KMS-11 (cell line): ENCODE results near the gene SHROOM3.
A peak's percentile ranks its signal among the peaks of the same experiment; 100 is the strongest.

Experiments used
- H2AFZ ChIP-seq: fragments of 200-600 bp; sonication (generic); 2 replicates; pipeline ENCODE4 v1.6.1; 2016; ENCODE audit warnings: antibody characterized with exemption, mixed run types, low read depth
- H3K27ac ChIP-seq: fragments of 200-600 bp; sonication (generic); 2 replicates; pipeline ENCODE4 v1.6.1; 2016; ENCODE audit warnings: mild to moderate bottlenecking, mixed run types
- H3K27me3 ChIP-seq: fragments of 200-600 bp; sonication (generic); 2 replicates; pipeline ENCODE4 v1.6.1; 2017; ENCODE audit warnings: mild to moderate bottlenecking, low read depth, mixed run types, moderate library complexity; ENCODE audit not compliant: insufficient read depth
- H3K36me3 ChIP-seq: fragments of 200-600 bp; sonication (generic); 2 replicates; pipeline ENCODE4 v1.6.1; 2017; ENCODE audit warnings: mild to moderate bottlenecking, mixed run types; ENCODE audit not compliant: insufficient read depth
- H3K4me1 ChIP-seq: fragments of 200-600 bp; sonication (generic); 2 replicates; pipeline ENCODE4 v1.6.1; 2016; ENCODE audit warnings: mild to moderate bottlenecking, low read depth, mixed run types; ENCODE audit not compliant: poor library complexity, severe bottlenecking
- H3K4me2 ChIP-seq: fragments of 200-600 bp; sonication (generic); 2 replicates; pipeline ENCODE4 v1.7.0; 2016; ENCODE audit warnings: mild to moderate bottlenecking, mixed run types
- H3K4me3 ChIP-seq: fragments of 200-600 bp; sonication (generic); IDR thresholded peaks from 2 replicates; pipeline ENCODE4 v1.6.1; 2017; ENCODE audit warnings: low read depth, low read length, mixed read lengths; ENCODE audit not compliant: insufficient read depth
- H3K79me2 ChIP-seq: fragments of 200-600 bp; sonication (generic); 2 replicates; pipeline ENCODE4 v1.6.1; 2016; ENCODE audit warnings: low read depth, mixed run types; ENCODE audit not compliant: insufficient read depth
- H3K9ac ChIP-seq: fragments of 200-600 bp; sonication (generic); 2 replicates; pipeline ENCODE4 v1.6.1; 2016; ENCODE audit warnings: mild to moderate bottlenecking, mixed run types
- H4K20me1 ChIP-seq: fragments of 200-600 bp; sonication (generic); 2 replicates; pipeline ENCODE4 v1.6.1; 2016; ENCODE audit warnings: mild to moderate bottlenecking, mixed run types; ENCODE audit not compliant: insufficient read depth
- TF ChIP-seq, protein P1 (sequence below): fragments of 200-600 bp; sonication (generic); conservative IDR thresholded peaks from 2 replicates; pipeline ENCODE4 v1.6.1; 2017; ENCODE audit warnings: low read depth, mild to moderate bottlenecking, antibody characterized with exemption, low read length, moderate library complexity, mixed read lengths

Gene SHROOM3

DNA sequence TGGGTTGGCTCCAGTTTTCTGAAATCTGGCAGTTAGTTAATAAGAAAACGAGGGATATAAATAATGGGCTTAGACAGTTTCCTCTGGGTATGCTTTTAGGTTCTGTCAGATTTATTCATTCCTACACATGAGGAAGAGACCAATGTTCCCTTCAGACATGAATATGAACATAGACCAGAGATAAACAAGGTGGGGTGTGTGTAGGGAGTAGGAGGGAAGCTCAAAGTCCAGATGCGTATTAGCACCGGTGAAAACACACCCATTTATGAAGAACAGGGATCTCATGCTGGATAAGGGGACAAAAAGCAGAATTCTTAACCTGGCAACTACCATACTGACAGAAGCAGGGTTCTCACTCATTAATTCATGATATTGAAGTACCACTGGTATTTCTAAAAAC is 240.0 kb downstream of the SHROOM3 start:
- TF ChIP-seq, protein P1, sequence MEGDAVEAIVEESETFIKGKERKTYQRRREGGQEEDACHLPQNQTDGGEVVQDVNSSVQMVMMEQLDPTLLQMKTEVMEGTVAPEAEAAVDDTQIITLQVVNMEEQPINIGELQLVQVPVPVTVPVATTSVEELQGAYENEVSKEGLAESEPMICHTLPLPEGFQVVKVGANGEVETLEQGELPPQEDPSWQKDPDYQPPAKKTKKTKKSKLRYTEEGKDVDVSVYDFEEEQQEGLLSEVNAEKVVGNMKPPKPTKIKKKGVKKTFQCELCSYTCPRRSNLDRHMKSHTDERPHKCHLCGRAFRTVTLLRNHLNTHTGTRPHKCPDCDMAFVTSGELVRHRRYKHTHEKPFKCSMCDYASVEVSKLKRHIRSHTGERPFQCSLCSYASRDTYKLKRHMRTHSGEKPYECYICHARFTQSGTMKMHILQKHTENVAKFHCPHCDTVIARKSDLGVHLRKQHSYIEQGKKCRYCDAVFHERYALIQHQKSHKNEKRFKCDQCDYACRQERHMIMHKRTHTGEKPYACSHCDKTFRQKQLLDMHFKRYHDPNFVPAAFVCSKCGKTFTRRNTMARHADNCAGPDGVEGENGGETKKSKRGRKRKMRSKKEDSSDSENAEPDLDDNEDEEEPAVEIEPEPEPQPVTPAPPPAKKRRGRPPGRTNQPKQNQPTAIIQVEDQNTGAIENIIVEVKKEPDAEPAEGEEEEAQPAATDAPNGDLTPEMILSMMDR, result no peak
- no peaks in the 10 kb centered on the region for H3K79me2 ChIP-seq
- H4K20me1 ChIP-seq, result no peaks in the 10 kb centered on the region
- H3K4me2 ChIP-seq, result no peak overlapping the region
- no peak overlapping the region for H3K27ac ChIP-seq
- no peak overlapping the region for H3K9ac ChIP-seq
- no peaks in the 10 kb centered on the region for H3K4me1 ChIP-seq
- H3K27me3 ChIP-seq, result no peaks in the 10 kb centered on the region
- H2AFZ ChIP-seq, result no peak overlapping the region
- no peak overlapping the region for H3K4me3 ChIP-seq
- H3K36me3 ChIP-seq, result no peaks in the 10 kb centered on the region

DNA sequence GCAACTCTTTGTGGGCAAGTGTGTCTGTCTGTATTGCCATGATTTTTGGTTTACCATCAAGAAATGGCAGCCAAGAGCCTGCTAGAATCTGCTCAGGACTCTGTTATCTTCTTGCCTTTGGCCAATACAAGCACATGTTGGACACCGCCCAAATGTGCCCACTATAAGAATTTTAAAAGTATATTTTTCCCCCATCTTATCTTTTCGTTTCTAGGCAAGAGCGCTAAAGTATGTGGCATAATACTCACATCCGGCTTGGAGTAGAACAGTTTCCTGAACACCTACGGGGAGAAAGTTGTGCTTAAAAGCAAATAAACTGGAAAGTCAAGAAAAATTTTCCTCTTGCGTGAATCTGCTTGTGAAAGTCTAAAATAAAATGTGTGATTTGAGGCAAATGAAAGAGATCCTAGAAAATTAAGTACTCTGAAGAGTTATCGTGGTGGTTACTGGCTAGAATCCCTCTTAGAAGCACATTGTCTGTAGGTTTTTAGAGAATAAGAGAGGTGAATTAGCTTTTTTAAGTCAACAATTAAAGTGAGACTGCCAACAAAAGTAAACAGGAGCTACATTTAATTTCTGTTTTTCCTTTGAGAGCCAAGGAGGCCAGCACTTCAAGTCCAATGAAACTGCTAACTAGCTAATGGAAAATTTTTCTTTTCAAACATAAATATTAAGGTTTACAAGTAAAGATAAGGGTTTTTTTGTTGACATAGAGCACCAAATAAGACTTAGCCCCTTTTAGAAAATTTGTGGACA is 242.7 kb downstream of the SHROOM3 start:
- H3K4me1 ChIP-seq, result peaks cover 23% of the 10 kb centered on the region
- no peaks in the 10 kb centered on the region for H3K36me3 ChIP-seq
- TF ChIP-seq, protein P1, result no peak
- H3K79me2 ChIP-seq, result no peaks in the 10 kb centered on the region
- H3K4me3 ChIP-seq, result no peak overlapping the region
- H3K27me3 ChIP-seq, result no peaks in the 10 kb centered on the region
- no peak overlapping the region for H3K9ac ChIP-seq
- no peaks in the 10 kb centered on the region for H4K20me1 ChIP-seq
- H3K27ac ChIP-seq, result no peak overlapping the region
- no peak overlapping the region for H3K4me2 ChIP-seq
- H2AFZ ChIP-seq, result no peak overlapping the region

GRCh38 chr4:76679691-76680090 is 244.7 kb downstream of the SHROOM3 start:
- Histone ChIP-seq H3K4me1 (peaks cover 23% of the 10 kb centered on the region), H3K4me2 (no peak overlapping the region), H4K20me1 (no peaks in the 10 kb centered on the region), H3K4me3 (no peak overlapping the region), H3K27me3 (no peaks in the 10 kb centered on the region), H3K36me3 (no peaks in the 10 kb centered on the region), H3K27ac (no peak overlapping the region), H3K9ac (no peak overlapping the region), H3K79me2 (no peaks in the 10 kb centered on the region), H2AFZ (no peak overlapping the region)
- TF ChIP-seq, protein P1, result no peak

DNA sequence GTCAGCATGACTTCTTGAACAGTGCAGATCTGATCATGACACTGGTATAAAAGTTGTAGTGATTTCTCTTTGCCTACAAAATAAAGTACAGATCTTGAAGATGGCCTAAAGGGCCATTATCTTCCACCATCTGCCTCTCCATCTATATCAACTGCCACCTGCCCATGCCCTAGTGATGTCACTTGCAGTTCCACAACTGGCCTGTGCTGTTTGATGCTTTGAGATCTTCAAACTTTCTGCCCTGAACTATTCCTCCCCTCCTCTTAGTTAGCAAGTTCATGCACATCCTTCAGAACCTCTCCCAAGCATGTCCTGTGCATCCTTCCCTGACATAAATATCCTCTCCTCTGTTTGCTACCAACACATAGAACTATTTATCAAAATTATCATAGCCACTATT is 245.9 kb downstream of the SHROOM3 start:
- H3K4me1 ChIP-seq, result peaks cover 23% of the 10 kb centered on the region
- H3K27me3 ChIP-seq, result no peaks in the 10 kb centered on the region
- TF ChIP-seq, protein P1, result peak; percentile 31; the same call in 1 of the 2 replicates
- peak overlapping the region; percentile 20; the same call in 1 of the 2 replicates for H3K4me2 ChIP-seq
- no peak overlapping the region for H3K27ac ChIP-seq
- H2AFZ ChIP-seq, result no peak overlapping the region
- no peaks in the 10 kb centered on the region for H3K36me3 ChIP-seq
- no peaks in the 10 kb centered on the region for H3K79me2 ChIP-seq
- H3K9ac ChIP-seq, result no peak overlapping the region
- H3K4me3 ChIP-seq, result no peak overlapping the region
- H4K20me1 ChIP-seq, result no peaks in the 10 kb centered on the region
